ENCODE data around the gene RNF157. TPM values are rescaled to one million over a fixed set of nuclear protein-coding genes. Genes with fewer than 3 reads are reported as not detected.

Gene RNF157
- total RNA-seq, 1 donor from 2014 or later: 2.5 TPM

DNA sequence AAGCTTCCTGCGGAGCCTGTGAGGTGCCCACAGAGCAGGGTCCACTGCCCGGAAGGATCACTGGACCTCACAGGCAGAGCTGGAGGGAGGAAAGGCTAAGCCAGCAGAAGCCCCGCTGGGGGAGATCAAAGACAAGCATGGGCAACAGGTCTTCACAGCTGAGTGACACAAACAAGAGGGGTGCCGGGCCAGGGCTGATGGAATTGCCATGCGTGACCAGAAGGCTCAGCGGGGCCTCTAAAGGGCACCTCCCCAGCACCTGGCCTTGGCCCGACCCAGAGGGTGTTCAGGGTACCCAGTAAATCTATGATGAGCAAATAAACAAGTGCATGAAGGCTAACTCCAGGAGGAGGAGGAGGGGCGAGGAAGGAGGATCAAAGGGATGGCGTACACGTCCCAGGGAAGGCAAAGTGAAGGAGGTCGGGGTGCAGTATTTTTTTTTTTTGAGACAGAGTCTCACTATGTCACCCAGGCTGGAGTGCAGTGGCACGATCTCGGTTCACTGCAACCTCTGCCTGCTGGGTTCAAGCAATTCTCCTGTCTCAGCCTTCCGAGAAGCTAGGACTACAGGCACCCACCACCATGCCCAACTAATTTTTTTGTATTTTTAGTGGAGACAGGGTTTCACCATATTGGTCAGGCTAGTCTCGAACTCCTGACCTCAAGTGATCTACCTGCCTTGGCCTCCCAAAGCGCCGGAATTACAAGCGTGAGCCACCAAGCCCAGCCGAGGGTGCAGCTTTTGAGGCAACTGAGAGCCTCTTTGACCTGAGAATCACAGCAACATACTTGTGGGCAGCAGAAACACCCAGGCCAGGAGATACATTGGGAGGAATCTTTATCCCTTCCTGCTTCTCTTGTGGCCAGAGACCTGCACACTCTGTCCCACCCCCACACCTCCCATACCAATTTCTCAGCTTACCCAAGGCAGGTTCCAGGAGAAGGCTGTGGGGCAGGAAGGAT is 120.6 kb downstream of the RNF157 start:
- no peak for DNase-seq (ENCODE audit: low spot score)

DNA sequence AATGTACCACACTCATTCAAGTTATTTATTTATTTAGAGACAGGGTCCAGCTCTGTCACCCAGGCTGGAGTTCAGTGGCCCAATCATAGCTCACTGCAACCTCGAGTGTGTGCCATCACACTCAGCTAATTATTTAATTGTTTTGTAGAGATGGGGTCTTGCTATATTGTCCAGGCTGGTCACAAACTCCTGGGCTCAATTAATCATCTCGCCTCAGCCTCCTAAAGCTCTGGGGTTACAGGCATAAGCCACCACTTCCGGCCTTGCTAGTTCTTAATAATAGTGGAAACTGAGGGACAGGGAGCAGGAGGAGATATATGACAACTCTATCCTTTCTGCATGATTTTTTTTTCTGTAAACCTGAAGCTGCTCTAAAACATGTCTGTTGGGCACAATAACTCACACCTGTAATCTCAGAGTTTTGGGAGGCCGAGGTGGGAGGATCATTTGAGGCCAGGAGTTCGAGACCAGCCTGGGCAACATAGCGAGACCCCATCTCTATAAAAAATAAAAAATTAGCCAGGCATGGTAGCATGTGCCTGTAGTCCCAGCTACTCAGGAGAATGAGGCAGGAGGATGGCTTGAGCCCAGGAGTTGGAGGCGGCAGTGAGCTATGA is 125.0 kb downstream of the RNF157 start:
- DNase-seq (ENCODE audit: low spot score): no peak
- intact Hi-C loops (cut with DNase I): no loop called here

More for the DNA sequence above, 120.6 kb downstream of the RNF157 start:
- intact Hi-C loops (cut with DNase I): loop anchor here (2.0 kb wide), 1 partner anchor 27 kb away; no protein-coding TSS in a partner anchor

DNA sequence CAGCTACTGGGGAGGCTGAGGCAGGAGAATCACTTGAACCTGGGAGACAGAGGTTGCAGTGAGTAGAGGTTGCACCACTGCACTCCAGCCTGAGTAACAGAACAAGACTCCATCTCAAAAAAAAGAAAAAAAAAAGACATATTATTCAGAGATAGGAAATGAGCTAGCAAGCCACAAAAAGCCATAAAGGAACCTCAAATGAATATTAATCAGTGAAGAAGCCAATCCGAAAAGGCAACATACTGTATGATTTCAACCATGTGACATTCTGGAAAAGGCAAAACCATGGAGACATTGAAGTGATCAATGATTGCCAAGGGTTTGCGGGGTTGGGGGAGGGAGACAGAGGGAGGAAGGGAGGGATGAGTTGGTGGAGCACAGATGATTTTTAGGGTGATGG is 128.3 kb downstream of the RNF157 start:
- intact Hi-C loops (cut with DNase I): no loop called here
- no peak for DNase-seq (ENCODE audit: low spot score)

DNA sequence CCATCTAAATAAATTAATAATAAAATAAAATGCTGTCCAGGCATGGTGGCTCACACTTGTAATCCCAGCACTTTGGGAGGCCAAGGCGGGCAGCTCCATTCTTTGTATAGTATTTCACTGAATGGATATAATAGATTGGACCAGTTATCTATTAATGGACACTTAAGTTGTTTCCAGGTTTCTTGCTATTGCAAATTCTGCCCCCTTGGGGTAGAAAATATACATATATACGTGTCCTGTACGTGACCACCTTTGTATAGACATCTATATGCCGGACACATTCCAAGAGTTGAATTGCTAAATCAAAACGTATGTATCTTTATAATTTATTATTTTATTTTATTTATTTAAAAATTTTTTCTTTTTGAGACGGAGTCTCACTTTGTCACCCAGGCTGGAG is 132.8 kb downstream of the RNF157 start:
- no peak for DNase-seq (ENCODE audit: low spot score)
- intact Hi-C loops (cut with DNase I): no loop called here

DNA sequence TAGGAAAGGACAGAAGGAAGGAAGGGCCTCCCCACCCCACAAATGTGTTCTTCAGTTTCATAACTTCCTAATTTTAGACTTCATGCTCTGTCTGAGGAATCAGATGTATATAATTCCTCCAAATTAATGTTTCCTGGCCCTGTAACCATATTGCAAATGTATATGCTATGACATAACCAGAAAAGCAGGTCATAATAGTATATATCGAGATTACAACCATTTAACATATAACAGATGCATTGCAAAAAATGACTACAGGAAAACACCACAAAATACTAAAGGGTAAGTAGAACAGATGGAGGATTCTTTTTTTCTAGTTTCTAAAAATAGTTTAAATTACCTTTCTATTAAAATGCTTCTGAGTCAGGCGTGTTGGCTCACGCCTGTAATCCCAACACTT is 133.6 kb downstream of the RNF157 start:
- intact Hi-C loops (cut with DNase I): no loop called here
- DNase-seq (ENCODE audit: low spot score): no peak

DNA sequence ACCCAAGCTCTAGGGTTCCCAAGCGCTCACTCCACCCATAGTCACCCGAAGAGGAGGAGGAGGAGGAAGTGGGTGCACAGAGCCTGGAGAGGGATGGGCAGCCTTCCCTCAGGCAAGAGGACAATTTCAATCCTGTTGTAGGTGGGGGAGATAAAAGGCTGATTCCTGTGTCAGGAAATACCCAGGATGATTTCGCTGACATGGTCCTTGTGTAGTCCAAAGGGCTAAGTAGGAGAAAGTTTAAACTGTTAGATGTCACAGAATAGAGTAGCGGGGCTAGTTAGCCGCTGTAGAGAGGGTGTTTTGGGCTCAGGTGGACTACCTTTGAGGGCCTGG is 135.4 kb downstream of the RNF157 start:
- intact Hi-C loops (cut with DNase I): no loop called here
- no peak for DNase-seq (ENCODE audit: low spot score)

DNA sequence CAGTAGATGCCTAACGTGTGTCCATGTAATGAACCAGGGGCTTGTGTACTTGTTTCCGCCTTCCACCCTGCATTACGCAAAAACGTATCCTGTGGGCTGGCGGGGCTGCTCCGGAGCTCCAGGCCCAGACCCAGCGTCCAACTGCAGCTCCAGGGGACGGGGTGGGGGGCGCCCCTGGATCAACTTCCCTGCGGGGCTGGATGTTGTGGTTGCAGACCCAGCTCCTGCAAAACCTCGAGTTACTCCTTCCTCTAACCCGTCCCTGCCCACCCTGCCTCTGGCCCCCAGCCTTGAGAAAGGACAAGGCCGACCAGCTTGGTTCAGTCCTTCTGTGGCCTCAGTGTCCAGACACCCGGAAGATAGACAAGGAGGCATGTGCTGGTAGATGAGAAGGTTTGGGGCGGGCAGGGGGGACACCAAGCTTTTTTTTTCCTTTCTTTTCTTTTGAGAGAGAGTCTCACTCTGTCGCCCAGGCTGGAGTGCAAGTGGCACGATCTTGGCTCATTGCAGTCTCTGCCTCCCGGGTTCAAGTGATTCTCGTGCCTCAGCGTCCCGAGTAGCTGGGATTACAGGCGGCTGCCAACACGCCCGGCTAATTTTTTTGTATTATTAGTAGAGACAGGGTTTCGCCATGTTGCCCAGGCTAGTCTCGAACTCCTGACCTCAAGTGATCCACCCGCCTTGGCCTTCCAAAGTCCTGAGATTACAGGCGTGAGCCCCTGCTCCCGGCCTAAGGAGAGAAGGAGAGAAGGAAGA is 136.0 kb downstream of the RNF157 start:
- intact Hi-C loops (cut with DNase I): no loop called here
- DNase-seq (ENCODE audit: low spot score): no peak

DNA sequence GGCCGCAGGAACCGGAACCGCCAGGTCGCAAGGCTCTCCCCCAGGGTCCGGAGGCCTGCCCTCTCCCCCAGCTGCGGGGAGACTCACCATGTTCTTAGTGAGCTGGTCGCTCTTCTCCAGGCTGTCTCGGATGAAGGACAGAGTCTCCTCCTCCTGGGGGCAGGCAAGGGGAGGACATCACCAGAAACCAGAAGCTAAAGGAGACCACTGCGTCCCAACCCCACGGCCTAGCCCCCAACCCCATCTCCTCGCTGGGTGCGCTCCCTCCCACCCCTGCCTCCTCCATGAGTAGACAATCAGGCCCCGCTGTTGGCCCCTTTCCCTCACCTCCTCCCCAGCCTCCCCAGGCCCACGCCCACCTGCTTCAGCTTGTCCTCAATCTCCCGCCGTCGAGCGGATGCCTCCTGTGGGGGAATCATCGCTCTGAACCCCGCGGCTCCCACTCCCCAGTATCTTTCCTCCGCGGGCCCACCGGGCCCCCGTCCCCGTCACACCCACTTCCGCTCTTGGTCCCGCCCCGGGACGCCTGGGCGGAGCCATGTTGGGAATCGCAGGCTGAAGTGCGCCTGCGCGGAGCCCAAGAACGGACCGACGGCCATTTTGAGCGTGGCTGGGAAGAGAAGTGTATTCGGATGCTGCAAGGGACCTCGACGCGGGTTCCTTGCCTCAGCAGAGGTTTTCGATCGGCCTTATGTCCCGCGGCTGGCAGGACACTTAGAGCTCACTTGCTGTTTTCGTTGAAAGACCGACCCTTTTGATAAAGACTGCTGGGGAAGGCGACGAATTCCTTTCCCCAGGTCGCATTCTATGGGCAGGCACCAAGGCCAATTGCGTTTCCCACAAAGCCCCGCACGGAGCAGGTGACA is 136.8 kb downstream of the RNF157 start, which contains the start of gene EXOC7:
TSS of gene EXOC7 (minus strand) at position 514 of the 866 bp plus-strand sequence. CDS start at position 419, 95 bp downstream.
- DNase-seq (ENCODE audit: low spot score): peak; percentile 98
- intact Hi-C loops (cut with DNase I): loop anchor here (2.0 kb wide), 1 partner anchor 31 kb away; the partner anchor contains the start of gene SRP68

DNA sequence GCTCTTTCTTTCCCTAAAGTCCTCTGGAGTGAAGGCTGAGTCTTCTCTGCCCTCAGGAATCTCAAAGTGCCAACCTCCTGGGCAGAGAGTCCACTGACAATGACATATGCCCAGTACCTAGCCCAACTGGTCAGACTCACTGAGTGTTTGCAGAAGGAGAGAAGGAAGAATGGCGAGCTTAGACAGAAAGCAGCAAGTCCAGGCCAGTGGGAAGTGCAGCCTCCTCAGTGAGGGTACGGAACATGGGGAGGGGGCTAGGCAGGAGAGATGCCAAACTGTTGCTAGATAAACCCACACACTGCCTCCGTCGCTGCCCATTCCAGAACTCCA is 137.4 kb downstream of the RNF157 start:
- intact Hi-C loops (cut with DNase I): loop anchor here (2.0 kb wide), 1 partner anchor 30 kb away; the partner anchor contains the start of gene SRP68
- no peak for DNase-seq (ENCODE audit: low spot score)

DNA sequence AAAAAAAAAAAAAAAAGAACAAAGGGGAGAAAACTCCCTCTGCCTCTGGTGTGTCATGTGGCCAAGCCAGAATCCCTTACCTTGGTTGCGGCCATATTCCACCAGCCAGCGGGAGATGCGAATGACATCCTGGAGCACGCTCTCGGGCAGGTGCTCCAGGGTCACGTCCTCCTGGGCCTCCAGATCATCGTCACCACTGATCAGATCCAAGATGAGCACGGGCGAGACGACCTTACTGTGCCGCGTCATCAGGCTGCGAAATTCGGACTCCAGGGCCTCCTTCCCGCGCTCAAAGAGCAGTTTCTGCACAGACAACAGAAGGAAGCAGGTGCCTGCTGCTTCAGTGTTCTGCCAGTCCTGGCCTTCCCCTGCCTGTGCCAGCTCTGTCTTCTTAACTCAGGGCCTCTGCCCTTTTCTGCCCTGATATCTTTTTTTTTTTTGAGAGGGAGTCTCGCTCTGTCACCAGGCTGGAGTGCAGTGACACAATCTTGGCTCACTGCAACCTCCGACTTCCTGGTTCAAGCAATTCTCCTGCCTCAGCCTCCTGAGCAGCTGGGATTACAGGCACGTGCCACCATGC is 142.5 kb downstream of the RNF157 start:
- no peak for DNase-seq (ENCODE audit: low spot score)
- intact Hi-C loops (cut with DNase I): no loop called here

DNA sequence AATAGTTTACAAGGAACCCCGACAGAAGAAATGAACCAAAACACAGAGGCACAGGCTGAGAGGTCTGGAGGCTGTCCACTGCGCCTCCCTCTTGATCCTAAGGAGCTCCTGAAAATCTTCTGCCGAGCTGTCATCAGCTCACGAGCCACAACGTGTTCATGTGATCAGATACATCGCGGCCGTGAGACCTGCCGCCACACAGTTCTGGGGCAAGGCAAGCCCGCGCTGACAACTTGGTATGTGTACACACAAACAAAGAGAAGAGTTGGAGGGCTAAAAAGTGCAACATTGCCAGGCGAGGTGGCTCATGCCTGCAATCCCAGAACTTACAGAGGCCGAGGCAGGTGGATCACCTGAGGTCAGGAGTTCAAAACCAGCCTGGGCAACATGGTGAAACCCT is 144.3 kb downstream of the RNF157 start:
- no peak for DNase-seq (ENCODE audit: low spot score)
- intact Hi-C loops (cut with DNase I): no loop called here

DNA sequence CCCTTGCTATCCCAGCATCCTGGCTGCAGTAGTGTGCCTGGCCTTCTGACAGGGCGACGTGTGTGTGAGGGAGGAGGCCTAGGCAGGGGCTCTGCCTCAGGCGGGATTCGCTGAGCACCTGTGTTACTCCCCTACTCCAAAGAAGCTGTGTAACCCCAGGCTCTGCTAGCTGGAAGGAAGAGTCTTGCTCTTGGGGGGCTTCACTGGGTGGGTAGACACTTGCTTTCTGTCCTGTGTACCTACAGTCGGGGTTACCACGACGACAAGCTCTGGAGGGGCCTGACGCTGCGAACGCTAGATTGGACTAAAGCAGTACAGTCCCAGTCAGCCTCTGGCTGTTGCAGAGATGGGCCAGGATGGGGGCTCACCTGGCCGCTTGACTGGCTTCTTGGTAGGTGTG is 146.2 kb downstream of the RNF157 start:
- DNase-seq (ENCODE audit: low spot score): no peak
- intact Hi-C loops (cut with DNase I): no loop called here

DNA sequence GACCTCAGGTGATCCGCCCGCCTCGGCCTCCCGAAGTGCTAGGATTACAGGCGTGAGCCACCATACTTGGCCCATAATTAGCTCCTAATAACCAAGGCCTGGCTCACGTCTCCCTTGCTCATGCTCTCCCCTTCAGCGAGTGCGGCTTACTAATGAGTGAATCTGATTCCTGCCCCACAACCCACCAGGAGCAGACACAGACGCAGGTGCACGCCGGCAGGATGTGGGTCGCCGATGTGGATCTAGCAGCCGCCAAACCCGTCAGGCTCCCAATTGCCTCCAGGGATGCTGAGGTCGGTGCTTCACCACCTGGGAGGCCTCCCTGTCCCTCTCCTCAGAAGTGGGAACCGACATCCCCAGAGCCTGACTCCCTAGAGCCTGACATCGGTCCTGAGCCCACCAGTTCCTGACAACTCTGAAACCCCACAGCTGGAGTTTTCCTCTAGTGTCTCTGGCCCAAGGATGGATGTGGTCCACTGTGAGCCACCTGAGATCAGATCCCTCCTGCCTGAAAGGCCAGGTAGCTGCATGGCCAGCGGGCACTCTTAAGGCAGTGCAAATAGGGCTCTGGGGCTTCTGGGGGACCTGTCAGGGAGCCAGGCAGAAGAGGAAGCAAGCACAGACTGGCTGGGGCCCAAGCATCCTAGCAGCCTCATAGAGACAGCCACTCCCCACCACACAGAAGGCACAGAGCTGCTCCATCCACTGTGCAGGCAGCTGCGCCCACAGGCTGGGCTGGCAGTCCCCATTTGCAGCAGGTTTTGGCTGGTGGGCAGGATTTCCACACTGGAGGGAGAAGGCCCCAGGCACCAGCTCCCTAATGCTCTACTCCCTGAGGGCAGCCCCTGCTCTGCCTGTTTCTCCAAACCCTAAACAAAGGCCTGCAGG is 147.5 kb downstream of the RNF157 start:
- DNase-seq (ENCODE audit: low spot score): no peak
- intact Hi-C loops (cut with DNase I): no loop called here

Small RNAs within 50 kb of the gene (microRNA-seq; reads per million reads assigned to microRNA genes)
- gene MIR6868: 1.3 reads per million

Other genes starting within 250 kb of the RNF157 start
- gene CDK3, start 239.6 kb downstream of the RNF157 start, total RNA-seq: 2.7 TPM
- gene EVPL, start 213.2 kb downstream of the RNF157 start, total RNA-seq: 0.05 TPM
- 53.9 TPM for gene SRP68, start 168.0 kb downstream of the RNF157 start, total RNA-seq
- gene GALR2, start 165.7 kb downstream of the RNF157 start, total RNA-seq: not detected
- gene ZACN, start 161.3 kb downstream of the RNF157 start, total RNA-seq: not detected
- 86.9 TPM for gene EXOC7, start 136.7 kb downstream of the RNF157 start, total RNA-seq
- gene FOXJ1, start 99.2 kb downstream of the RNF157 start, total RNA-seq: not detected
- gene UBALD2, start 24.9 kb upstream of the RNF157 start, total RNA-seq: 22.7 TPM
- gene QRICH2, start 67.8 kb upstream of the RNF157 start, total RNA-seq: 1.8 TPM
- 25.8 TPM for gene PRPSAP1, start 113.4 kb upstream of the RNF157 start, total RNA-seq
- 11.0 TPM for gene SPHK1, start 144.1 kb upstream of the RNF157 start, total RNA-seq
- gene UBE2O, start 212.7 kb upstream of the RNF157 start, total RNA-seq: 31.1 TPM
- not detected for gene AANAT, start 227.1 kb upstream of the RNF157 start, total RNA-seq

Data from cardiac septum (tissue), 1 donor.